PFSK-1 (cell line): Measurements from ENCODE around the gene SFRP5.

Experiments used
- FOXP2 ChIP-seq: optimal IDR thresholded peaks from 2 replicates; pipeline ENCODE3; 2011; ENCODE audit warnings: borderline replicate concordance, control low read depth, inconsistent platforms; ENCODE audit not compliant: insufficient read depth; ENCODE audit errors: extremely low read length, extremely low read depth
- POLR2AphosphoS5 ChIP-seq: IDR thresholded peaks from 2 replicates; pipeline ENCODE4 v1.6.1; 2012; ENCODE audit warnings: low read depth, mild to moderate bottlenecking, control low read depth, low read length, moderate library complexity
- REST ChIP-seq, 2 experiments: IDR thresholded peaks; 2 replicates each; pipeline versions ENCODE4 v1.6.1 to v1.8.0; 2011 to 2012; ENCODE audit warnings: low read depth in 2 of 2, low read length in 2 of 2, control low read depth in 1 of 2, inconsistent platforms in 1 of 2, mild to moderate bottlenecking in 1 of 2, moderate library complexity in 1 of 2; ENCODE audit not compliant: insufficient read depth in 1 of 2
- SIN3A ChIP-seq: IDR thresholded peaks from 2 replicates; pipeline ENCODE4 v1.6.1; 2012; ENCODE audit warnings: mild to moderate bottlenecking, low read length, moderate library complexity, borderline replicate concordance; ENCODE audit not compliant: insufficient read depth
- TAF1 ChIP-seq: IDR thresholded peaks from 2 replicates; pipeline ENCODE4 v1.6.1; 2012; ENCODE audit warnings: low read length, control low read depth, borderline replicate concordance; ENCODE audit not compliant: insufficient read depth

The SFRP5 gene

DNA sequence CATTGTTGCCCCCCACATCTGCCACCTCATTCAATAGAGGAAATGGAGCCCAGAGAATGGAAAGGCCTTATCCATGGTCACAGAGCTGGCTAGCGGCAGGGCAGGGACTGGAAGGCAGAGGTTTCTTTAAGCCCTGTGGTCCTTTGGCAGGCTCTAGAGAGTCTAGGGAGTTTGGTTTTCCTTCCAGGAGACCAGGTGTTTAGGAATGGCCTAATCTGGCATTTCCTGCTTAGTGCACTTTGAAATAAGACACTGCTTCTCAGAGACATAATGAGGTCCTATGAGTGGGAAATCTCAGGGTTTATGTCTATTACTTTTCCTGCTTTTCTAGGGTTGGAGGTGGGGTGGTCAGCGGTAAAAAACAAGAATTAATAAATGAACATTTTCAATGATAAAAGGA lies 52.2 kb downstream of the SFRP5 start:
- TF ChIP-seq TAF1 (no peak), SIN3A (no peak), POLR2AphosphoS5 (no peak), FOXP2 (no peak), REST (IDR thresholded peaks at IDR 0.05; ENCODE audit: insufficient read depth in 1 of 2, low read depth in 2 of 2, low read length in 2 of 2) (no peak)

DNA sequence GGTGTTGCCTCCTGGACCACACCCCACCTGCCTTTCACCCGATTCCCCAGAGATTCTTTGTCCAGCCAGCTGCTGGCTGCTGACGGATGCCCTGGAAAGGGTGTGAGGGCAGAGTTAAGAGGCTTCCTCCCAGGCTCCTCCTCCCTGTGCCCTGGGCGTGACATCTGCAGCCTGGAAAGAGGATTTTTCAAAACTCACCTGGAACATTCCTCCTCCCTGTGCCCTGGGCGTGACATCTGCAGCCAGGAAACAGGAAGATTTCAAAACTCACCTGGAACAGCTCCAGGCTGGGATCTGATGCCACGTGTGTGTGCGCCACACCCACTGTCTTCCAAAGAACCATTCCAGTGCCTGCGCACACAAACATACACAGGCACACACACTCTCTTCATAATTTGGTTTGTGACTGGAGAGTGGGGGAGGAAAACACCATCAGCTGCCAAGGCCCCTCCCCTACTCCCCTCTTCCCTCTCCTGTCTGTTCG lies 53.1 kb downstream of the SFRP5 start:
- no peak for TF ChIP-seq SIN3A
- no peak for TF ChIP-seq FOXP2
- TF ChIP-seq TAF1: no peak
- TF ChIP-seq REST (IDR thresholded peaks at IDR 0.05; ENCODE audit: insufficient read depth in 1 of 2, low read depth in 2 of 2, low read length in 2 of 2): no peak
- no peak for TF ChIP-seq POLR2AphosphoS5

DNA sequence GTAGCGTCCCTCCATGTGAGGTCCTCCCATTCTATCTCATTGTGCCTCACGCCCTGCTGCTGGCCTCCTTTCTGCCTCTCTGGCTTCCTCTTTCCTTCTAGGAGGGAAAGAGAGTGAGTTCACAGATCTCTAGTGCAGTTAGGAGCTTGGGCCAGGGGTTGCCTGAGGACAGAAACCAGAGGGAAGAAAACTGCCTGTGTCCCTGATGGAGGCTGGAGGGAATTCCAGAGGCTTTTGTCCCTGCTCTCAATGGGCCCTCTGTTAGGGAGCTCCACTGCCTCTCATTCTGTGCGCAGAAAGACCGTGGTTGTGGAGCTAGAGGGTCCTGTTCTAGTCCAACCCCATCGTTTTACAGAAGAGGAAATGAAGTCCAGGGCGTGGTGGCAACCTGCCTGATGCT lies 53.6 kb downstream of the SFRP5 start:
- TF ChIP-seq POLR2AphosphoS5: no peak
- TF ChIP-seq TAF1: no peak
- TF ChIP-seq FOXP2: no peak
- no peak for TF ChIP-seq SIN3A
- no peak for TF ChIP-seq REST (IDR thresholded peaks at IDR 0.05; ENCODE audit: insufficient read depth in 1 of 2, low read depth in 2 of 2, low read length in 2 of 2)

GRCh38 chr10:97717627-97718026 lies 54.2 kb downstream of the SFRP5 start:
- no peak for TF ChIP-seq SIN3A
- no peak for TF ChIP-seq REST (IDR thresholded peaks at IDR 0.05; ENCODE audit: insufficient read depth in 1 of 2, low read depth in 2 of 2, low read length in 2 of 2)
- no peak for TF ChIP-seq FOXP2
- TF ChIP-seq TAF1: no peak
- no peak for TF ChIP-seq POLR2AphosphoS5
